ENCODE data around the gene DCAKD. TPM values are rescaled to one million over a fixed set of nuclear protein-coding genes. Genes with fewer than 3 reads are reported as not detected.
A peak's percentile ranks its signal among the peaks of the same experiment; 100 is the strongest.

DCAKD gene
- total and polyA plus RNA-seq, 10 of the 15 experiments (the other 5 are each of a cell fraction or from before 2014, with no cell fraction given), result 11.6 to 62.7 (median 38.3) TPM

- TF ChIP-seq BCL3 (IDR thresholded peaks at IDR 0.05; ENCODE audit: borderline replicate concordance, insufficient read depth, low read depth, low read length, poor library complexity, severe bottlenecking) (peak; percentile 55), NR2C2 (IDR thresholded peaks at IDR 0.05; ENCODE audit: borderline replicate concordance, control insufficient read depth, insufficient read length, low read depth) (no peak), STAT1 (conservative IDR thresholded peaks at IDR 0.05) (no peak), BHLHE40 (IDR thresholded peaks at IDR 0.05; ENCODE audit: borderline replicate concordance in 1 of 2, low read depth in 2 of 2, low read length in 1 of 2) (peak in 1 of 2 experiments; percentile 73; a peak in 1 of 4 replicates), SMAD1 (IDR thresholded peaks at IDR 0.05; ENCODE audit: low read depth, partially characterized antibody) (no peak), SIN3A (IDR thresholded peaks at IDR 0.05; ENCODE audit: low read depth, low read length) (no peak), GATAD2B (conservative IDR thresholded peaks at IDR 0.05; ENCODE audit: low read depth) (peak; percentile 62), SUPT20H (IDR thresholded peaks at IDR 0.05; ENCODE audit: borderline replicate concordance, control insufficient read depth, low read depth, low read length) (no peak), FOXM1 (IDR thresholded peaks at IDR 0.05; ENCODE audit: low read depth, low read length) (no peak), IKZF1 (conservative IDR thresholded peaks at IDR 0.05) (peak; percentile 55), STAT3 (IDR thresholded peaks at IDR 0.05; ENCODE audit: low read depth, low read length) (no peak), LARP7 (IDR thresholded peaks at IDR 0.05) (peak; percentile 72), SREBF2 (IDR thresholded peaks at IDR 0.05; ENCODE audit: low read length) (no peak), EGR1 (IDR thresholded peaks at IDR 0.05; ENCODE audit: borderline replicate concordance in 1 of 2, low read depth in 2 of 2, low read length in 2 of 2) (no peak), YY1 (IDR thresholded peaks at IDR 0.05; ENCODE audit: low read depth, low read length) (peak; percentile 63), RFX5 (IDR thresholded peaks at IDR 0.05; ENCODE audit: low read depth, low read length) (no peak), DPF2 (IDR thresholded peaks at IDR 0.05) (peak; percentile 51; the same call in 1 of the 2 replicates), RB1 (IDR thresholded peaks at IDR 0.05; ENCODE audit: borderline replicate concordance) (peak; percentile 87; the same call in 1 of the 2 replicates), SMC3 (IDR thresholded peaks at IDR 0.05; ENCODE audit: borderline replicate concordance, low read length) (peak; percentile 49), TCF12 (IDR thresholded peaks at IDR 0.05; ENCODE audit: low read depth, low read length) (0 out of 2 replicates have a peak, but pooled peaks have one; percentile 42), ZNF384 (IDR thresholded peaks at IDR 0.05; ENCODE audit: borderline replicate concordance, low read depth, low read length) (no peak), CREB1 (IDR thresholded peaks at IDR 0.05; ENCODE audit: low read depth) (no peak), BCL11A (IDR thresholded peaks at IDR 0.05; ENCODE audit: low read depth, low read length) (no peak), FOXK2 (IDR thresholded peaks at IDR 0.05) (no peak), POLR2AphosphoS2 (IDR thresholded peaks at IDR 0.05; ENCODE audit: low read depth, low read length) (peak; percentile 47; the same call in 1 of the 2 replicates), CTCF (IDR thresholded peaks at IDR 0.05 in 2 of 3, conservative IDR thresholded peaks at IDR 0.05 in 1 of 3; ENCODE audit: control insufficient read depth in 2 of 3, extremely low read depth in 1 of 3, insufficient read depth in 1 of 3, low read depth in 3 of 3, low read length in 3 of 3) (peak; percentile 62 to 89 (median 74); a peak in 5 of 6 replicates), MTA2 (IDR thresholded peaks at IDR 0.05; ENCODE audit: low read depth) (no peak), RELA (IDR thresholded peaks at IDR 0.05; ENCODE audit: borderline replicate concordance, partially characterized antibody) (peak; percentile 19), ZNF207 (IDR thresholded peaks at IDR 0.05; ENCODE audit: borderline replicate concordance) (0 out of 2 replicates have a peak, but pooled peaks have one; percentile 42), SMARCA5 (IDR thresholded peaks at IDR 0.05) (peak; percentile 85)
Observed at GRCh38 chr17:45021607-45022287, 29.7 kb downstream of the DCAKD start (continued).
